CD4-positive, alpha-beta memory T cell (primary cell): ENCODE data around the gene CPB1. TPM values are rescaled to one million over a fixed set of nuclear protein-coding genes. Genes with fewer than 3 reads are reported as not detected.

Source experiments
- CTCF ChIA-PET: fragments of 350-600 bp; sonication (Branson Sonifier 250); formaldehyde crosslinking; loops from one replicate; lab custom pipeline; 2021; ENCODE audit warnings: inconsistent platforms; ENCODE audit not compliant: partially characterized antibody; lab: Charles Lee
- POLR2A ChIA-PET: fragments of 350-600 bp; sonication (Branson Sonifier 250); formaldehyde crosslinking; loops from one replicate; lab custom pipeline; 2021; ENCODE audit not compliant: partially characterized antibody; lab: Charles Lee
- DNase-seq, 5 donors: peaks; one replicate each; pipeline versions ENCODE4 v3.0.0 to v3.0.0-alpha.2; 2020 to 2022; ENCODE audit warnings: mixed read lengths in 1 of 5
- H3K27ac ChIP-seq: one replicate; pipeline ENCODE4 v1.7.0; 2013; ENCODE audit warnings: low read depth, low read length
- H3K27me3 ChIP-seq: 2 replicates; pipeline ENCODE4 v1.7.0; 2013; ENCODE audit warnings: mild to moderate bottlenecking, low read length, moderate library complexity; ENCODE audit not compliant: insufficient read depth
- H3K36me3 ChIP-seq: 2 replicates; pipeline ENCODE4 v1.7.0; 2013; ENCODE audit warnings: mild to moderate bottlenecking, low read length, moderate library complexity; ENCODE audit not compliant: insufficient read depth
- H3K4me1 ChIP-seq: 2 replicates; pipeline ENCODE4 v1.7.0; 2013; ENCODE audit warnings: mild to moderate bottlenecking, low read length, moderate library complexity; ENCODE audit not compliant: insufficient read depth
- H3K4me3 ChIP-seq, 2 donors: one replicate each; pipeline ENCODE4 v1.7.0; 2013; ENCODE audit warnings: low read length in 2 of 2, mild to moderate bottlenecking in 1 of 2
- H3K9me3 ChIP-seq, 2 donors: one replicate each; pipeline ENCODE4 v1.7.0; 2013; ENCODE audit warnings: low read length in 2 of 2, control low read depth in 1 of 2; ENCODE audit not compliant: control insufficient read depth in 1 of 2
- H3K27ac Mint-ChIP-seq, 7 donors: one replicate each; pipeline ENCODE4 v1.8.0; 2020 to 2021; ENCODE audit warnings: mixed read lengths in 7 of 7, mild to moderate bottlenecking in 6 of 7, inconsistent platforms in 3 of 7, moderate library complexity in 3 of 7
- H3K27me3 Mint-ChIP-seq, 2 donors: one replicate each; pipeline ENCODE4 v1.8.0; 2020 to 2021; ENCODE audit warnings: mixed read lengths in 2 of 2
- H3K36me3 Mint-ChIP-seq, 2 donors: one replicate each; pipeline ENCODE4 v1.8.0; 2020 to 2021; ENCODE audit warnings: mixed read lengths in 2 of 2, inconsistent platforms in 1 of 2, mild to moderate bottlenecking in 1 of 2
- H3K4me1 Mint-ChIP-seq, 4 donors: one replicate each; pipeline ENCODE4 v1.8.0; 2020 to 2021; ENCODE audit warnings: mixed read lengths in 4 of 4, mild to moderate bottlenecking in 1 of 4
- H3K4me3 Mint-ChIP-seq, 8 donors: one replicate each; pipeline ENCODE4 v1.8.0; 2020 to 2021; ENCODE audit warnings: mixed read lengths in 8 of 8, mild to moderate bottlenecking in 7 of 8, moderate library complexity in 6 of 8, inconsistent platforms in 3 of 8
- H3K9me3 Mint-ChIP-seq, 8 donors: one replicate each; pipeline ENCODE4 v1.8.0; 2020 to 2021; ENCODE audit warnings: mixed read lengths in 8 of 8, mild to moderate bottlenecking in 5 of 8, inconsistent platforms in 3 of 8, moderate library complexity in 1 of 8
- intact Hi-C: fragments of 100-400 bp; cut with micrococcal nuclease; formaldehyde crosslinking; loops from one replicate; pipeline ENCODE4 v1.15.1; 2023
- polyA plus RNA-seq, 2 donors: library from polyadenylated mRNA; unstranded; fragments of 300-500 nt; fragmentation: Illumina TruSeq; gene quantifications; one replicate each; pipeline ENCODE4 v1.2.3, GENCODE V29; 2021
- total RNA-seq, 2 experiments: library from RNA; stranded (reverse); gene quantifications; one replicate each; pipeline ENCODE4 v1.2.3, GENCODE V29; 2021

Gene CPB1
- total and polyA plus RNA-seq, 4 experiments from 2014 or later: not detected

DNA sequence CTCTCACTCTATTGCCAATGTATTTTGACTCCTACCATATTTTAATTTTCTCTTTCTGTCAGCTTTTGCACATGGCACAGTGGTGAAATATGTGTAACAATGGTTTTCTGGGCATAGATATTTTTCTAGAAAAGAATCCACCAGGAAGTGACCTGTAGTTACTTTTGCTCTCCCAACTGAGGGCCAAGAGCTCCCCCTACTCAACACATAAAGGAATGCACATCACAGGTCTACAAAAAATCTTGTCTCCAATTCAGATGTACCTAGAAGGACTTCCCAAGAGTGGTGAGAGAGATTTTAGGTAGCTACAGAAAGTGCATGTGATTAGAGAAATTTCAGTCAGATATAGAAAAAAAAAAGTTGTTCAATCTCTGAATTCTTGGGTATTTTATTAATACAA is 53.1 kb downstream of the CPB1 start:
- intact Hi-C loops: no loop called here
- Histone ChIP-seq H3K4me1 (no peaks in the 10 kb centered on the region), H3K9me3 (no peaks in the 10 kb centered on the region), H3K27ac (no peak overlapping the region), H3K4me3 (no peak overlapping the region), H3K27me3 (no peaks in the 10 kb centered on the region), H3K36me3 (no peaks in the 10 kb centered on the region)
- H3K36me3 Mint-ChIP-seq: no peaks in the 10 kb centered on the region
- ChIA-PET POLR2A (no interaction called here), CTCF (interaction anchor here (1.2 kb wide), 1 partner anchor 21 kb away, joined by 3 read pairs; no protein-coding TSS in a partner anchor)
- H3K9me3 Mint-ChIP-seq: no peaks in the 10 kb centered on the region
- no peak for DNase-seq
- H3K4me1 Mint-ChIP-seq: no peaks in the 10 kb centered on the region
- no peak overlapping the region for H3K27ac Mint-ChIP-seq
- H3K27me3 Mint-ChIP-seq: peaks cover 5 to 6% of the 10 kb centered on the region in 2 donors
- H3K4me3 Mint-ChIP-seq: no peak overlapping the region

DNA sequence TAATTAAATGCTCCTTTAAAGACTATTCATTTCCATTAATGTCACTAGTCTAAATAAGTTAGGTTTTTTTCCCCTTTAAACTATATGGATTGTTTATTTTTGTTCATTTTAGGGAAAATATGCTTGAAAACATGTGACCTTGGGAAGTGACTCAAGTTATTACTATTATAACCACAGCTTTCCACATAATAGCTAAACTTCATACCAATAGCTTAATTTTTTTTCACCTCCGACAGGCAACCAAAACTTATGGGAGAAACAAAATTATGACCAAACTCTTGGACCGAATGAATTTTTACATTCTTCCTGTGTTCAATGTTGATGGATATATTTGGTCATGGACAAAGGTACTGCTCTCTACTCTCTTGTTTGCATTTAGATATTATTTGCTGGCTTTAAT is 53.7 kb downstream of the CPB1 start:
- H3K27ac ChIP-seq: no peak overlapping the region
- H3K27ac Mint-ChIP-seq: no peak overlapping the region
- H3K27me3 ChIP-seq: no peaks in the 10 kb centered on the region
- H3K4me1 Mint-ChIP-seq: no peaks in the 10 kb centered on the region
- DNase-seq: no peak
- H3K36me3 Mint-ChIP-seq: no peaks in the 10 kb centered on the region
- no peaks in the 10 kb centered on the region for H3K9me3 ChIP-seq
- intact Hi-C loops: no loop called here
- H3K4me3 ChIP-seq: no peak overlapping the region
- no peak overlapping the region for H3K4me3 Mint-ChIP-seq
- ChIA-PET CTCF (interaction anchor here (1.2 kb wide), 1 partner anchor 22 kb away, joined by 3 read pairs; no protein-coding TSS in a partner anchor), POLR2A (no interaction called here)
- no peaks in the 10 kb centered on the region for H3K4me1 ChIP-seq
- H3K9me3 Mint-ChIP-seq: no peaks in the 10 kb centered on the region
- H3K36me3 ChIP-seq: no peaks in the 10 kb centered on the region
- H3K27me3 Mint-ChIP-seq: peaks cover 5 to 6% of the 10 kb centered on the region in 2 donors

DNA sequence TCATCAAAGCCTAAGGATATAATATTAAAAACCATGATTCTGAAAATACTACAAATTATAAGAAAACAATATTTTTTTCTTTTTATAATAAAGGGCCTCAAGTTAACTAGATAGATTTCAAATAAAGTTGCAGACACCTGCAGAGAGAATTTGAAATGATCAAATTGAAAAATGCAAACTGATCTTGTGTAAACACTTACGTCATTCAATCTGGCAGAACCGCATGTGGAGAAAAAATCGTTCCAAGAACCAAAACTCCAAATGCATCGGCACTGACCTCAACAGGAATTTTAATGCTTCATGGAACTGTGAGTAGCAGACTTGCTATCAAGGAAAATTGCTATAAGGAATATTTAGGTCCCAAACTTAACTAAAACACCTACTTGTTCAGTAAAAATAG is 54.7 kb downstream of the CPB1 start:
- Histone ChIP-seq H3K4me1 (no peaks in the 10 kb centered on the region), H3K4me3 (no peak overlapping the region), H3K27me3 (no peaks in the 10 kb centered on the region), H3K36me3 (no peaks in the 10 kb centered on the region), H3K27ac (no peak overlapping the region), H3K9me3 (no peaks in the 10 kb centered on the region)
- H3K36me3 Mint-ChIP-seq: no peaks in the 10 kb centered on the region
- intact Hi-C loops: no loop called here
- peaks cover 4 to 7% of the 10 kb centered on the region in 2 donors for H3K27me3 Mint-ChIP-seq
- CTCF ChIA-PET: no interaction called here
- no peaks in the 10 kb centered on the region for H3K9me3 Mint-ChIP-seq
- H3K4me1 Mint-ChIP-seq: no peaks in the 10 kb centered on the region
- H3K27ac Mint-ChIP-seq: no peak overlapping the region
- H3K4me3 Mint-ChIP-seq: no peak overlapping the region
- no peak for DNase-seq
- POLR2A ChIA-PET: no interaction called here

DNA sequence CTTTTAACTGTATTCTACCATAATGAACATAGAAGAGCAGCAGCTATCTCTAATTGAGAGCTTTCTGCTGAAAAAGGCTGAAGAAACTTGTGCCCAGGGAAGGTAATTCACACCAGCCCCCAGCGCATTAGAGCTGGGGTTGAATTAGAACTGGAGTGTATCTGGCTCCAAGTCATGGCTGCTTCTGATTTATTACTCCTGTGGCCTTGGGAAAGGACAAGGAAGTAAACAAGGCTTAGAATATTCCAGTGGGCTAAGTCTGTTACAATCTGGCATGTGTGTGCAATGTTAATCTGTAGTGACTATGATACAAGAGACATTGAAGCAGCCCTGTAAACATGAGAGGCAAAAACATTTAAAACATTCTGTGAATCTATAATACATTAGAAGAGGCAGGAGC is 55.6 kb downstream of the CPB1 start:
- H3K4me1 Mint-ChIP-seq: no peaks in the 10 kb centered on the region
- ChIA-PET CTCF (interaction anchor here (0.6 to 1.6 kb wide), 2 partner anchors 21 to 61 kb away, joined by 3 to 5 read pairs; no protein-coding TSS in a partner anchor), POLR2A (no interaction called here)
- H3K36me3 ChIP-seq: no peaks in the 10 kb centered on the region
- intact Hi-C loops: no loop called here
- H3K4me3 ChIP-seq: no peak overlapping the region
- H3K27ac ChIP-seq: no peak overlapping the region
- no peaks in the 10 kb centered on the region for H3K9me3 Mint-ChIP-seq
- H3K27ac Mint-ChIP-seq: no peak overlapping the region
- no peaks in the 10 kb centered on the region for H3K27me3 ChIP-seq
- H3K36me3 Mint-ChIP-seq: no peaks in the 10 kb centered on the region
- no peak overlapping the region for H3K4me3 Mint-ChIP-seq
- H3K9me3 ChIP-seq: no peaks in the 10 kb centered on the region
- H3K4me1 ChIP-seq: no peaks in the 10 kb centered on the region
- H3K27me3 Mint-ChIP-seq: peaks cover 5 to 9% of the 10 kb centered on the region in 2 donors
- no peak for DNase-seq

DNA sequence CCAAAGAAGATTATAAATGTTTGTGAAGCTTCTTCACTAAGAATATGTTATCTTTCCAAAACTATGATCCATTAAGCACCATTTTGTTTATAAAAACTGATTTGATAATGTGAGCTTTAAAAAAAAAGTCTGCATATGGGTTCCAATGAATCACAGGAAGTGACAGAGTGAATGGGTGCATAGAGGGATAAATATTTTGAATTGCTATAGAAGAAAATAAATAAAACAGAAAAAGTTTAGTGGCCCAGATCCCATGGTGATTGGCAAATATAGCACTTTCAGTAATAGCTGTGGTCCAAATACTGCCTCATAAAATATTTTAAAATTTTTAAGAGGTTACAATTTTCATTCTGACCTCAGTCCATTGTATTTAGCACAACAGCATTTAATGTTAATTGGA is 56.6 kb downstream of the CPB1 start:
- Mint-ChIP-seq H3K27ac (no peak overlapping the region), H3K4me3 (no peak overlapping the region), H3K9me3 (no peaks in the 10 kb centered on the region), H3K4me1 (no peaks in the 10 kb centered on the region), H3K36me3 (no peaks in the 10 kb centered on the region), H3K27me3 (peaks cover 6 to 10% of the 10 kb centered on the region in 2 donors)
- no peak for DNase-seq
- ChIA-PET CTCF (interaction anchor here (1.6 kb wide), 1 partner anchor 22 kb away, joined by 5 read pairs; no protein-coding TSS in a partner anchor), POLR2A (no interaction called here)
- Histone ChIP-seq H3K4me1 (no peaks in the 10 kb centered on the region), H3K27ac (no peak overlapping the region), H3K4me3 (no peak overlapping the region), H3K27me3 (no peaks in the 10 kb centered on the region), H3K9me3 (no peaks in the 10 kb centered on the region), H3K36me3 (no peaks in the 10 kb centered on the region)
- intact Hi-C loops: no loop called here

DNA sequence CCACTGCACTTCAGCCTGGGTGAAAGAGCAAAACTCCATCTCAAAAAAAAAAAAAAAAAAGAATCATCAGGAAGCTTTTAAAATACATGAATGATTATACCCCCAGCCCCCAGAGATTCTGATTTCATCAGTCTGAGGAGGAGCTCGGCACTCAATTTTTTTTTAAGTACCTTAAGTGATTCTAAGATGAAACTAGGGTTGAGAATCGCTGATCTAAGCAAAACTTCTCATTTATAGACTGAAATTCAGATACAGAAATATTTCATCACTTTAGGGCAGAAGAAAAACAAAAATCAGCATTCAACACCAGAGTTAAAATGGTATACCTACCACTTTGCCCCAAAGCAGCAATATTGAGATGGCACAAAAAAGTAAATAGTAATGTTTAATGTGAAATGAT is 62.2 kb downstream of the CPB1 start:
- H3K4me3 Mint-ChIP-seq: no peak overlapping the region
- ChIA-PET POLR2A (no interaction called here), CTCF (interaction anchor here (0.6 kb wide), 1 partner anchor 541 kb away, joined by 3 read pairs; no protein-coding TSS in a partner anchor)
- no peak for DNase-seq
- Histone ChIP-seq H3K27ac (no peak overlapping the region), H3K36me3 (no peaks in the 10 kb centered on the region), H3K27me3 (no peaks in the 10 kb centered on the region), H3K4me3 (no peak overlapping the region), H3K9me3 (no peaks in the 10 kb centered on the region), H3K4me1 (no peaks in the 10 kb centered on the region)
- intact Hi-C loops: no loop called here
- H3K9me3 Mint-ChIP-seq: peaks cover 0 to 3% (median 0%) of the 10 kb centered on the region in 8 donors
- H3K27ac Mint-ChIP-seq: no peak overlapping the region
- peaks cover 9 to 11% of the 10 kb centered on the region in 2 donors for H3K27me3 Mint-ChIP-seq
- H3K36me3 Mint-ChIP-seq: no peaks in the 10 kb centered on the region
- H3K4me1 Mint-ChIP-seq: no peaks in the 10 kb centered on the region

DNA sequence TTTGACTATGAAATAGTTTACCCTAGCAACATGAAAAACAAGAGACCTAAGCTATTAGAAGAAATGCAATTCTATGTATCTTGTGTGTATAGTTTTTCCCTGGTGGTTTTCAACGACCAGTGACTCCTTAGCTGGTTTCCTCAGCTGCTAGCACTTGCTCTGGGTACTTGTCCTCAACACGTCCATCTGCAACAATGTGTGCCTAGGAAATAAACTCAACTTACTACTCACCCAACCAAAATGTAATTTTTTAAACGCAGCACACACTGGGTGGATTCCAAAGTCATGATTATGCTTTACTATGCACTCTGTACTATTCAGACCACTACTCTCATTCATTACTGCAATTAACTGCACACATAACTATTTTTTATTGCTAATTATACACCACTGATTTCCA is 68.5 kb downstream of the CPB1 start:
- Mint-ChIP-seq H3K4me3 (no peak overlapping the region), H3K4me1 (no peaks in the 10 kb centered on the region), H3K27me3 (peaks cover 2 to 14% of the 10 kb centered on the region in 2 donors), H3K27ac (no peak overlapping the region), H3K9me3 (peaks cover 0 to 3% (median 0%) of the 10 kb centered on the region in 8 donors), H3K36me3 (no peaks in the 10 kb centered on the region)
- Histone ChIP-seq H3K27ac (no peak overlapping the region), H3K4me3 (no peak overlapping the region), H3K4me1 (no peaks in the 10 kb centered on the region), H3K27me3 (no peaks in the 10 kb centered on the region), H3K36me3 (no peaks in the 10 kb centered on the region), H3K9me3 (no peaks in the 10 kb centered on the region)
- POLR2A ChIA-PET: no interaction called here
- CTCF ChIA-PET: no interaction called here
- intact Hi-C loops: no loop called here
- no peak for DNase-seq
